Tibial artery (tissue), 4 donors: ENCODE data around the gene CCDC186.

Experiments used
- DNase-seq, 2 donors: peaks; one replicate each; pipeline ENCODE4 v3.0.0-alpha.2; 2019
- H3K27ac ChIP-seq, 2 donors: fragments of 200-600 bp; sonication (generic) in 1 of 2; 1 replicate in 1 of 2; 2 replicates in 1 of 2; pipeline ENCODE4 v1.5.1; 2018 to 2019; ENCODE audit warnings: mild to moderate bottlenecking in 1 of 2
- H3K27me3 ChIP-seq, 2 donors: fragments of 200-600 bp; sonication (generic) in 1 of 2; one replicate each; pipeline versions ENCODE4 v1.5.1 to v1.6.0; 2016 to 2019
- H3K36me3 ChIP-seq, 3 donors: fragments of 200-600 bp; sonication (generic) in 2 of 3; one replicate each; pipeline ENCODE4 v1.5.1; 2016 to 2019; ENCODE audit warnings: mild to moderate bottlenecking in 2 of 3
- H3K4me1 ChIP-seq, 4 donors: fragments of 200-600 bp; sonication (generic) in 2 of 4; 1 replicate in 3 of 4; 2 replicates in 1 of 4; pipeline ENCODE4 v1.5.1; 2016 to 2019
- H3K4me3 ChIP-seq, 2 donors: fragments of 200-600 bp; sonication (generic) in 1 of 2; 1 replicate in 1 of 2; 2 replicates in 1 of 2; pipeline ENCODE4 v1.5.1; 2018 to 2019; ENCODE audit warnings: mild to moderate bottlenecking in 2 of 2
- H3K9me3 ChIP-seq, 3 donors: fragments of 200-600 bp; sonication (generic) in 1 of 3; one replicate each; pipeline ENCODE4 v1.5.1; 2016 to 2019
- intact Hi-C: fragments of 100-400 bp; cut with DNase I; formaldehyde crosslinking; loops from one replicate; pipeline ENCODE4 v1.15.0; 2023; ENCODE audit warnings: low total_unique reads
- TF ChIP-seq, protein P1 (sequence below), 2 experiments: fragments of 200-600 bp in 1 of 2; fragments of 450-650 bp in 1 of 2; IDR thresholded peaks; one replicate each; pipeline ENCODE4 v1.5.1; 2017 to 2019; ENCODE audit warnings: antibody characterized with exemption in 2 of 2, mild to moderate bottlenecking in 1 of 2, moderate library complexity in 1 of 2

The CCDC186 gene

DNA sequence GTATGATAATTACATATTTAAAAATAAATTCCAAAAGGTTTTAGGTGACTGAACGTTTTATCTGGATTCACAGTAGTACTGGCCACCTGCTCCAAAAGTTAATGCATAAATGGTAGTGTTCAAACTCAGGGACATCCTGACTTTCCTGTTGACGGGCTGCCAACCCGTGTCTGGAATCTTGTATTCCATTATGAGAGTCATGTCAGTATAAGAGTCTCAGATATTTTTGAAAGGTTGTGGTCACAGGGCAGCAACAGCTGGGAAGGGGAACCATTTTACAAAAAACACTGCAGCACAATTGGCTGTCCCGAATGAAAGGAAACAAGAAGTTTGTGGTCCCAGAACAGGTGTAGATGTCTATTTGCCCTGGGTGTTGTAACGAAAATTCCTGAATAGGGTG, 8.0 kb upstream of the CCDC186 start:
- TF ChIP-seq, protein P1, sequence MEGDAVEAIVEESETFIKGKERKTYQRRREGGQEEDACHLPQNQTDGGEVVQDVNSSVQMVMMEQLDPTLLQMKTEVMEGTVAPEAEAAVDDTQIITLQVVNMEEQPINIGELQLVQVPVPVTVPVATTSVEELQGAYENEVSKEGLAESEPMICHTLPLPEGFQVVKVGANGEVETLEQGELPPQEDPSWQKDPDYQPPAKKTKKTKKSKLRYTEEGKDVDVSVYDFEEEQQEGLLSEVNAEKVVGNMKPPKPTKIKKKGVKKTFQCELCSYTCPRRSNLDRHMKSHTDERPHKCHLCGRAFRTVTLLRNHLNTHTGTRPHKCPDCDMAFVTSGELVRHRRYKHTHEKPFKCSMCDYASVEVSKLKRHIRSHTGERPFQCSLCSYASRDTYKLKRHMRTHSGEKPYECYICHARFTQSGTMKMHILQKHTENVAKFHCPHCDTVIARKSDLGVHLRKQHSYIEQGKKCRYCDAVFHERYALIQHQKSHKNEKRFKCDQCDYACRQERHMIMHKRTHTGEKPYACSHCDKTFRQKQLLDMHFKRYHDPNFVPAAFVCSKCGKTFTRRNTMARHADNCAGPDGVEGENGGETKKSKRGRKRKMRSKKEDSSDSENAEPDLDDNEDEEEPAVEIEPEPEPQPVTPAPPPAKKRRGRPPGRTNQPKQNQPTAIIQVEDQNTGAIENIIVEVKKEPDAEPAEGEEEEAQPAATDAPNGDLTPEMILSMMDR (IDR thresholded peaks at IDR 0.05) = no peak
- Histone ChIP-seq H3K4me3 (no peak overlapping the region), H3K4me1 (no peaks in the 10 kb centered on the region), H3K27ac (no peak overlapping the region), H3K27me3 (no peaks in the 10 kb centered on the region), H3K36me3 (no peaks in the 10 kb centered on the region), H3K9me3 (no peaks in the 10 kb centered on the region)
- intact Hi-C loops = no loop called here
- no peak for DNase-seq

DNA sequence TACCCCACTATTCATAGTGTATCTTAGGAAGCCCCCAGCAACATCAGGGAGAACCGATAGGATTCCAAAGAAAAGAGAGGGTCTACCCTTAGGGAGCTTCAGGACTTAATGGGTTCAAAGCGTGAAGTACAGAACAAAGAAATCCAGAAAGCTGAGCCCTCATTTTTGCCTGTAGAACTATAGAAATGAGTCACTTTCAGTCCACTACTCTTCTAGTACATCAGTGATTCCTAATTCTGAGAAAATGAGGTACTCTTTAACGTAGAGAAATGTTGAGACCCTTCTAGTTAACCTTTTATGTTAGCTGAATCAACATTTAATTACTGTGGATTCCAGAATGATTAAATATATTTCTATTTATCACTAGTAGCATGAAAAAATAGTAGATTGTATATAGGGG, 6.9 kb upstream of the CCDC186 start:
- Histone ChIP-seq H3K36me3 (no peaks in the 10 kb centered on the region), H3K4me1 (no peaks in the 10 kb centered on the region), H3K4me3 (no peak overlapping the region), H3K9me3 (no peaks in the 10 kb centered on the region), H3K27me3 (no peaks in the 10 kb centered on the region), H3K27ac (no peak overlapping the region)
- TF ChIP-seq, protein P1 (IDR thresholded peaks at IDR 0.05) = no peak
- DNase-seq = no peak
- intact Hi-C loops = no loop called here

DNA sequence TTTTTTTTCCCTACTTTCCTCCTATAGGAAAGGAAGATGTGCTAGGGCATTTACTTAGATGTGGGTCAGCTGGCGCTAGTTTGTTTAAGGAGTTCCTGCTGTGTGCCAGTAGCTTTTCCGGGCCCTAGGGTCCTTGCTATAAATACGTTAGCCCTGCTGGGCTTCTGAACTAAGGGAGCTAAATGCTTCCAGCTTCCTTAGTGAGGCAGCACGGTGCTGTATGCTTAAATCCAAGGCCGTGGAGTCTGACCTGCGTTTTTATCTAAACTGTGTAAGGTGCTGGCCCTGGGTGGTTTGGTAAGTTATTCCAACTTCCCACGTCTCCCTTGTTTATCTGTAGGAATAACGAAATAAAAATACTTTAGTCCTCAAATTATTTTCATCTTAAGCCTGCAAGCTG, 5.7 kb upstream of the CCDC186 start:
- Histone ChIP-seq H3K36me3 (no peaks in the 10 kb centered on the region), H3K27me3 (no peaks in the 10 kb centered on the region), H3K4me3 (no peak overlapping the region), H3K27ac (no peak overlapping the region), H3K9me3 (no peaks in the 10 kb centered on the region), H3K4me1 (no peaks in the 10 kb centered on the region)
- no peak for DNase-seq
- intact Hi-C loops = no loop called here
- TF ChIP-seq, protein P1 (IDR thresholded peaks at IDR 0.05) = no peak

DNA sequence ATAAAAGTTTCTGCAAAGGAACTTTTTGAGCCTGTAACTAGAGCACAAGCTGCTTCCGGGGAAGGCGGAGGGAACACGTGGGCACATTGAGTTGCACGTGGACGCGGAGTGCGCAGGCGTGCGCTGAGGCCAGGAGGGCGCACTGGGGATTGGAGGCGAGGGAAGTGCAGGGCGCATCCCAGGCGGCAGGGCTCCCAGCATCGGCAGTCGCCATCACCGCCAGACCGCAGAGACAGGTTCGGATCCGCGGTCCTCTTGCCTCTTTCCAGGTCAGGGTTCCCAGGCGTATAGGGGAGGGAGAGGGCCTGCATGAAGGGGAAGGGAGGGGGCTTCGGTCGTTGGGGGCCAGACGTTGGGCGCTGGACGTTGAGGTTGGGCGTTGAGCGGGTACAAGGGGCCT, 5.1 kb upstream of the CCDC186 start, which contains the start of gene TDRD1:
TSS of gene TDRD1 (plus strand) at position 206 of the 400 bp plus-strand sequence. CDS start 8,479 bp downstream, outside the sequence.
- H3K27me3 ChIP-seq = no peaks in the 10 kb centered on the region
- H3K36me3 ChIP-seq = no peaks in the 10 kb centered on the region
- no peaks in the 10 kb centered on the region for H3K4me1 ChIP-seq
- DNase-seq = no peak
- no peaks in the 10 kb centered on the region for H3K9me3 ChIP-seq
- intact Hi-C loops = no loop called here
- TF ChIP-seq, protein P1 (IDR thresholded peaks at IDR 0.05) = no peak
- H3K27ac ChIP-seq = no peak within 1 kb of the TSS
- no peak within 1 kb of the TSS for H3K4me3 ChIP-seq

DNA sequence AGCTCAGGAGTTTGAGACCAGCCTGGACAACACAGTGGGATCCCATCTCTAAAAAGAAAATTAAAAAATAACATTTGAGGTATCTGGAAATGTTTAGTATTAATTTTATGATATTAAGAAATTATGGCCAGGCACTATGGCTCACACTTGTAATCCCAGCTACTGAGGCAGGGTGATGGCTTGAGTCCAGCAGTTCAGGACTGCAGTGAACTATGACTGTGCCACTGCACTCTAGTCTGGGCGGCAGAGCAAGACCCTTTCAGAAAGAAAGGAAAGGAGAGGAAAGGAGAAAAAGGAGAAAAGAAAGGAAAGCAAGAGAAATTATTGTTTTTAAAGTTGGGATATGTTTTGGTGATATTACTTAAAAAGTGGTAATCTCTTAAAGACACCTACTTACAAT, 2.5 kb upstream of the CCDC186 start:
- TF ChIP-seq, protein P1 (IDR thresholded peaks at IDR 0.05) = no peak

DNA sequence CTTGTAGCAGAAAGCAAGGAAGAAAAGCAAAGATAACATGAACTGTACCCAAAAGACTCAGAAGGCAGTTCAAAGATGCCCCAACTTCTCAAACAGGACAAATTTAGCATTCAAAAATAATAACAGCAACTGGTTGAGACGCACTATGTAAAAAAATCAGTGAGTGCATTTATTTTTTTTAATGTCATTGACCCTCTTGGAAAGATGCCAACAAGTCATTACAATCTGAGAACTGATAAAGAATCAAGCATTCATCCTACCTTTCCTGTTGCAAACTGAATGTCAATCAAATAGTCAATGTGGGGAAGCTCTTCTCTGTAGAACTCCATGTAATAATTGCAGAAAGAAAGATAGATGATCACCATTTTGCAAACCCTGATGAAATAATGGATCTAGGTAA, 1.7 kb upstream of the CCDC186 start:
- Histone ChIP-seq H3K27ac (no peak overlapping the region), H3K9me3 (no peaks in the 10 kb centered on the region), H3K4me1 (peaks cover 0 to 12% (median 2%) of the 10 kb centered on the region in 4 donors), H3K27me3 (no peaks in the 10 kb centered on the region), H3K36me3 (no peaks in the 10 kb centered on the region), H3K4me3 (no peak overlapping the region)
- TF ChIP-seq, protein P1 (IDR thresholded peaks at IDR 0.05) = no peak
- DNase-seq = no peak
- intact Hi-C loops = no loop called here

More for the DNA sequence above, 2.5 kb upstream of the CCDC186 start:
- H3K4me3 ChIP-seq = no peak overlapping the region
- no peak overlapping the region for H3K27ac ChIP-seq
- no peaks in the 10 kb centered on the region for H3K9me3 ChIP-seq
- intact Hi-C loops = no loop called here
- H3K27me3 ChIP-seq = no peaks in the 10 kb centered on the region
- no peaks in the 10 kb centered on the region for H3K36me3 ChIP-seq
- H3K4me1 ChIP-seq = peaks cover 0 to 12% (median 2%) of the 10 kb centered on the region in 4 donors
- DNase-seq = no peak
